Cardiac fibroblast (primary cell): ENCODE measurements around the gene TTC12.

Experiments
- DNase-seq, 2 donors: peaks; one replicate each; pipeline versions ENCODE4 v3.0.0 to v3.0.0-alpha.2; 2010; ENCODE audit warnings: low read depth in 2 of 2
- H3K4me3 ChIP-seq, 2 donors: replicated peaks in 1 of 2; 1 replicate in 1 of 2; 2 replicates in 1 of 2; pipeline ENCODE4 v1.5.1; 2011; ENCODE audit warnings: low read depth in 2 of 2, low read length in 2 of 2, mild to moderate bottlenecking in 2 of 2, moderate library complexity in 1 of 2
- CTCF ChIP-seq: IDR thresholded peaks from one replicate; pipeline ENCODE4 v1.5.1; 2011; ENCODE audit warnings: low read depth, mild to moderate bottlenecking, low read length, inconsistent platforms

The TTC12 gene

GRCh38 chr11:113404859-113405430, 90.6 kb downstream of the TTC12 start:
- no peak overlapping the region for H3K4me3 ChIP-seq
- TF ChIP-seq CTCF, result no peak
- no peak for DNase-seq

- TF ChIP-seq CTCF, result no peak
- DNase-seq, result no peak
- no peak overlapping the region for H3K4me3 ChIP-seq
Observed at GRCh38 chr11:113405724-113406478, 91.5 kb downstream of the TTC12 start.

- H3K4me3 ChIP-seq, result no peak overlapping the region
- DNase-seq, result no peak
- no peak for TF ChIP-seq CTCF
Observed at GRCh38 chr11:113407163-113407562, 92.8 kb downstream of the TTC12 start.

GRCh38 chr11:113408206-113408605, 93.8 kb downstream of the TTC12 start:
- H3K4me3 ChIP-seq, result no peak overlapping the region
- TF ChIP-seq CTCF, result no peak
- DNase-seq, result no peak

- no peak for TF ChIP-seq CTCF
- no peak overlapping the region for H3K4me3 ChIP-seq
- no peak for DNase-seq
Observed at GRCh38 chr11:113408887-113409286, 94.5 kb downstream of the TTC12 start.

GRCh38 chr11:113409526-113409925, 95.1 kb downstream of the TTC12 start:
- no peak overlapping the region for H3K4me3 ChIP-seq
- TF ChIP-seq CTCF, result no peak
- DNase-seq, result no peak
